SK-N-SH treated with all-trans-retinoic acid at 6 μM for 48 hours (cell line): Measurements from ENCODE around the gene UNC5B.

ENCODE experiments used
- ATAC-seq: fragments of 200-7000 bp; cut with Tn5 transposase; 3 replicates; pipeline ENCODE4 v1.9.1; 2020; ENCODE audit warnings: mild to moderate bottlenecking, moderate library complexity
- ARNTL ChIP-seq: fragments of 450-650 bp; formaldehyde crosslinking; IDR thresholded peaks from 2 replicates; pipeline ENCODE4 v1.5.0; 2020; ENCODE audit warnings: low read depth, mild to moderate bottlenecking, moderate library complexity, borderline replicate concordance
- CSDC2 ChIP-seq: fragments of 250-450 bp; sonication (Bioruptor Pico); IDR thresholded peaks from 2 replicates; pipeline ENCODE4 v1.5.0; 2020; ENCODE audit warnings: mild to moderate bottlenecking, moderate library complexity
- ESRRG ChIP-seq: fragments of 250-450 bp; sonication (Bioruptor Pico); IDR thresholded peaks from 2 replicates; pipeline ENCODE4 v1.6.1; 2021; ENCODE audit warnings: mild to moderate bottlenecking
- ISL1 ChIP-seq: fragments of 250-450 bp; sonication (Bioruptor Pico); IDR thresholded peaks from 2 replicates; pipeline ENCODE4 v2.1.2; 2022; ENCODE audit warnings: mild to moderate bottlenecking, moderate library complexity
- OSR1 ChIP-seq: fragments of 250-450 bp; sonication (Bioruptor Pico); IDR thresholded peaks from 2 replicates; pipeline ENCODE4 v1.8.0; 2022; ENCODE audit warnings: moderate library complexity, mild to moderate bottlenecking, inconsistent platforms
- PPARA ChIP-seq: fragments of 250-450 bp; sonication (Bioruptor Pico); IDR thresholded peaks from 2 replicates; pipeline ENCODE4 v1.5.0; 2020; ENCODE audit warnings: mild to moderate bottlenecking, borderline replicate concordance
- SNAI2 ChIP-seq: fragments of 250-450 bp; sonication (Bioruptor Pico); IDR thresholded peaks from 2 replicates; pipeline ENCODE4 v1.5.0; 2020; ENCODE audit warnings: mild to moderate bottlenecking, moderate library complexity
- TCF4 ChIP-seq: fragments of 250-450 bp; sonication (Bioruptor Pico); IDR thresholded peaks from 2 replicates; pipeline ENCODE4 v1.8.0; 2021; ENCODE audit warnings: mild to moderate bottlenecking, moderate library complexity, borderline replicate concordance
- TOX ChIP-seq: fragments of 250-450 bp; sonication (Bioruptor Pico); IDR thresholded peaks from 2 replicates; pipeline ENCODE4 v1.8.0; 2021; ENCODE audit warnings: mild to moderate bottlenecking, moderate library complexity, borderline replicate concordance
- ZNF565 ChIP-seq: fragments of 450-650 bp; formaldehyde crosslinking; conservative IDR thresholded peaks from 2 replicates; pipeline ENCODE4 v1.5.0; 2020; ENCODE audit warnings: low read depth, mild to moderate bottlenecking, moderate library complexity
- ZNF70 ChIP-seq: fragments of 450-650 bp; formaldehyde crosslinking; IDR thresholded peaks from 2 replicates; pipeline ENCODE4 v1.5.0; 2020; ENCODE audit warnings: mild to moderate bottlenecking, moderate library complexity
- TF ChIP-seq, protein P1 (sequence below): fragments of 250-450 bp; sonication (Bioruptor Pico); IDR thresholded peaks from 2 replicates; pipeline ENCODE4 v1.5.0; 2020; ENCODE audit warnings: mild to moderate bottlenecking, moderate library complexity
- TF ChIP-seq, protein P2 (sequence below): fragments of 250-450 bp; sonication (Bioruptor Pico); IDR thresholded peaks from 2 replicates; pipeline ENCODE4 v1.8.0; 2021; ENCODE audit warnings: low read depth, mild to moderate bottlenecking, moderate library complexity, borderline replicate concordance
- TF ChIP-seq, protein P3 (sequence below): fragments of 250-450 bp; sonication (Bioruptor Pico); IDR thresholded peaks from 2 replicates; pipeline ENCODE4 v1.5.1; 2020; ENCODE audit warnings: low read depth, mild to moderate bottlenecking, moderate library complexity

Gene UNC5B

DNA sequence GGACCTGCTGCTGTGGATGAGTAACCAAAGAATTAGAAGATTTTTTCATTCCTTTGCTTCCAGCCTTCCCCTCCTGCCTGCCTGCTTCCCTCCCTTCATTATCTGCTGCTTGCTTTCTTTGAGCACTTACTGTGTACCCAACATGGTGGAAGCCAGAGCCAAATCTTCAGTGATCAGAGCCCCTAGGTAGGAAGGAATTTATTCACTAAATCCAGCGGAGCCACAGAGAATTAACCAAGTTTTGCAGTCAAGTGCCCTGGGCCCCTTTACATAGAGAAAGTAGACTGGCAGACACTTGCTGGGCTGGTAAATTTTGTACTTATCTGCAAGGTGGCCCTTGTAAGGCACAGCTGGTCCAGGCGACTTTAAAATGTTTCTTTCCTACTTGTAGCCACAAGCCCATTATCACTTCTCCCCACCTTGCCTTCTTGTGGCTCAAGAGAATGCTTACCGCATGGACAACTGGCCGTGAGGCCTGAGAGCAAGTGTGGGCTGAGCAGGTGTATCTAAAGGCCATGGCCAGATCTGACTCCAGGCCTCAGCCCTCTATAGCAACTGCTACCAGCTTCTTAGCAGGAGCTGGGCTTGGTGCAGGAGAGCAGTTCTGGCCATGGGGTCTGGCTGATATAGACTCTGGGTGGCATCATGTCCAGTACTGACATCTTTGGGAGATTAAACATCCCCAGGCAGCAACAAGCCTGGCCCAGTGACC is 11.1 kb downstream of the UNC5B start:
- peak; percentile 31; the same call in 2 of the 3 replicates for ATAC-seq
- TF ChIP-seq, protein P1, sequence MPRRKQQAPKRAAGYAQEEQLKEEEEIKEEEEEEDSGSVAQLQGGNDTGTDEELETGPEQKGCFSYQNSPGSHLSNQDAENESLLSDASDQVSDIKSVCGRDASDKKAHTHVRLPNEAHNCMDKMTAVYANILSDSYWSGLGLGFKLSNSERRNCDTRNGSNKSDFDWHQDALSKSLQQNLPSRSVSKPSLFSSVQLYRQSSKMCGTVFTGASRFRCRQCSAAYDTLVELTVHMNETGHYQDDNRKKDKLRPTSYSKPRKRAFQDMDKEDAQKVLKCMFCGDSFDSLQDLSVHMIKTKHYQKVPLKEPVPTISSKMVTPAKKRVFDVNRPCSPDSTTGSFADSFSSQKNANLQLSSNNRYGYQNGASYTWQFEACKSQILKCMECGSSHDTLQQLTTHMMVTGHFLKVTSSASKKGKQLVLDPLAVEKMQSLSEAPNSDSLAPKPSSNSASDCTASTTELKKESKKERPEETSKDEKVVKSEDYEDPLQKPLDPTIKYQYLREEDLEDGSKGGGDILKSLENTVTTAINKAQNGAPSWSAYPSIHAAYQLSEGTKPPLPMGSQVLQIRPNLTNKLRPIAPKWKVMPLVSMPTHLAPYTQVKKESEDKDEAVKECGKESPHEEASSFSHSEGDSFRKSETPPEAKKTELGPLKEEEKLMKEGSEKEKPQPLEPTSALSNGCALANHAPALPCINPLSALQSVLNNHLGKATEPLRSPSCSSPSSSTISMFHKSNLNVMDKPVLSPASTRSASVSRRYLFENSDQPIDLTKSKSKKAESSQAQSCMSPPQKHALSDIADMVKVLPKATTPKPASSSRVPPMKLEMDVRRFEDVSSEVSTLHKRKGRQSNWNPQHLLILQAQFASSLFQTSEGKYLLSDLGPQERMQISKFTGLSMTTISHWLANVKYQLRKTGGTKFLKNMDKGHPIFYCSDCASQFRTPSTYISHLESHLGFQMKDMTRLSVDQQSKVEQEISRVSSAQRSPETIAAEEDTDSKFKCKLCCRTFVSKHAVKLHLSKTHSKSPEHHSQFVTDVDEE (CRISPR knock-in tag): 0 out of 2 replicates have a peak, but pooled peaks have one; percentile 69
- no peak for TF ChIP-seq TCF4 (CRISPR knock-in tag)
- TF ChIP-seq, all 23 proteins: peak for 1

DNA sequence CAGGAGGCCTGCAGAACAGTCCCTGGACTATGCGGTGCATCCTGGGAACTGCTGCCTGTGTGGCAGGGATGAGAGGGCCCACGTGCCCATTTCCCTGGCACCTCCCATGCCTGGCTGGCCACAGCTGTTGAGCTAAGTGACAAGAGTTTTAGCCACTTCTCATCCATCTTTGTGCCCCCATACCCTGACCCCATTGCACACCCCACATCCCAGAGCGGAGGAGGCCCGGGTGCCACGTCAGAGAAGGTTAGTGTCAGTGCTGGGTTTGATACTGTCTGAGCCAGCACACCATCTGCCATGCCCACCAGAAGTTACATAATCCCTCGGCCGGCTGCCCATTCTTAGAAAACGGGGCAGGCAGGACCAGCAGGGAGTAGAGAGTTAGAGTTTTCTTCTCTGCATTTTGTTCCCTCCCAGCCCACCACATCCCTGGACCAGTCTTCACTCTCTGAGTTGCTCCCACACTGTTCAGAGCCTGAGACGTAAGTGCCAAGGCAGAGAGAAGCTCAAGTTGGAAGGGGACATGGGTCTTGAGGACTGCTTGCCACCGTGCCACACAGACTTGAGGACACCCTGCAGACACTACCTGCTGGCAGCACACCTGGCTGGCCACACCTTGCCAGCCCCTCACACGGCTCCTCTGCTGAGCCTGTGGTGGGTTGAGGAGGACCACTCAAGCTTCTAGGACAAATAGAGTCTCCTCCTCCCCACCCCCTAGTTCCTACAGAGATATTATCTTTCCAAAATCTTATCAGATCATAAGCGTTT is 13.1 kb downstream of the UNC5B start:
- TF ChIP-seq ZNF70 (CRISPR knock-in tag) (no peak), ZNF565 (no peak)
- no peak for ATAC-seq

DNA sequence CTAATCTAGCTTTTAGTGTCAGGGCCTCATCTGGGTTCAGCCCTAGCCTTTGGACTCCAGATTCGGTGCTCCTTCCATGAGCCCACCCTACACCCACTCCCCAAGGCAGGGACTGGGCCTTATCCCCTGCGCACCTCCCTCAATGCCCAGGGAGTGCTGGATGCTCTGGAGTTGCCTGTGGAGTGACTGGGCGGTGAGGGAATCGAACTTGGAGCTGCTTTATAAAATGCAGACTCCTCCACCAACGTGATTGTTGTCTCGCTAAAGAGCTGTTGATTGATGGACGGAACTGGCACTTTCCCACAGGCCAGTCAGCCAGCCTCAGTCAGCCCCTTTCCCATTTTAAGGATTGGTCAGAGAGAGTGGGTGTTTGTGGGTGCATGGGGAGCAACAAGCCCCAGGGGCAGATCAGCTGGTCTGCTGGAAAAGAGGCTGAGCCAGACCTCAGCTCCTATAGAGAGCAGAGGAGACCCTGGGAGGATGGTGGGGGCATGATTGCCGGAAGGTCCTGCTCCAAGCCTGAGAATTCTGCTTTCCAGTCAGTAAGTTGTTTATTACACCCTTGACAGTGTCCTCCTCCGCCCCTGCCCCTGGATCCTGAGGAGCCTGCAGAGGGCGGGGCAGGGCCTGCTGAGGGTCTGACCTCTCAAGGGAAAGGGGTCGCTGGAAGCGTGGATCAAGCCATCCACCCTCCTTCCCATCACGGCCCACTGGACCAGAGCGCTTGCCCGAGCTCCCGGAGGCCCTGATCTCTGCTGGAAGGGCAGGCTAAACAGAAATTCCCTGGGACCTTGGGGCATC is 16.7 kb downstream of the UNC5B start:
- no peak for ATAC-seq
- TF ChIP-seq ZNF70 (CRISPR knock-in tag) (no peak), SNAI2 (CRISPR knock-in tag) (no peak), ESRRG (CRISPR knock-in tag) (no peak), CSDC2 (no peak), TOX (CRISPR knock-in tag) (no peak), OSR1 (no peak), ARNTL (CRISPR knock-in tag) (no peak), TCF4 (CRISPR knock-in tag) (no peak), PPARA (no peak), ISL1 (no peak)
- TF ChIP-seq, protein P1 (CRISPR knock-in tag): no peak
- TF ChIP-seq, protein P2, sequence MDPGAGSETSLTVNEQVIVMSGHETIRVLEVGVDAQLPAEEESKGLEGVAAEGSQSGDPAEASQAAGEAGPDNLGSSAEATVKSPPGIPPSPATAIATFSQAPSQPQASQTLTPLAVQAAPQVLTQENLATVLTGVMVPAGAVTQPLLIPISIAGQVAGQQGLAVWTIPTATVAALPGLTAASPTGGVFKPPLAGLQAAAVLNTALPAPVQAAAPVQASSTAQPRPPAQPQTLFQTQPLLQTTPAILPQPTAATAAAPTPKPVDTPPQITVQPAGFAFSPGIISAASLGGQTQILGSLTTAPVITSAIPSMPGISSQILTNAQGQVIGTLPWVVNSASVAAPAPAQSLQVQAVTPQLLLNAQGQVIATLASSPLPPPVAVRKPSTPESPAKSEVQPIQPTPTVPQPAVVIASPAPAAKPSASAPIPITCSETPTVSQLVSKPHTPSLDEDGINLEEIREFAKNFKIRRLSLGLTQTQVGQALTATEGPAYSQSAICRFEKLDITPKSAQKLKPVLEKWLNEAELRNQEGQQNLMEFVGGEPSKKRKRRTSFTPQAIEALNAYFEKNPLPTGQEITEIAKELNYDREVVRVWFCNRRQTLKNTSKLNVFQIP (CRISPR knock-in tag): no peak
- TF ChIP-seq, protein P3, sequence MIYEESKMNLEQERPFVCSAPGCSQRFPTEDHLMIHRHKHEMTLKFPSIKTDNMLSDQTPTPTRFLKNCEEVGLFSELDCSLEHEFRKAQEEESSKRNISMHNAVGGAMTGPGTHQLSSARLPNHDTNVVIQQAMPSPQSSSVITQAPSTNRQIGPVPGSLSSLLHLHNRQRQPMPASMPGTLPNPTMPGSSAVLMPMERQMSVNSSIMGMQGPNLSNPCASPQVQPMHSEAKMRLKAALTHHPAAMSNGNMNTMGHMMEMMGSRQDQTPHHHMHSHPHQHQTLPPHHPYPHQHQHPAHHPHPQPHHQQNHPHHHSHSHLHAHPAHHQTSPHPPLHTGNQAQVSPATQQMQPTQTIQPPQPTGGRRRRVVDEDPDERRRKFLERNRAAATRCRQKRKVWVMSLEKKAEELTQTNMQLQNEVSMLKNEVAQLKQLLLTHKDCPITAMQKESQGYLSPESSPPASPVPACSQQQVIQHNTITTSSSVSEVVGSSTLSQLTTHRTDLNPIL (CRISPR knock-in tag): no peak
